ENCODE results near the gene COL27A1.

GRCh38 chr9:114178076-114178475 lies 22.7 kb downstream of the COL27A1 start:
- TF ChIP-seq, protein P1, sequence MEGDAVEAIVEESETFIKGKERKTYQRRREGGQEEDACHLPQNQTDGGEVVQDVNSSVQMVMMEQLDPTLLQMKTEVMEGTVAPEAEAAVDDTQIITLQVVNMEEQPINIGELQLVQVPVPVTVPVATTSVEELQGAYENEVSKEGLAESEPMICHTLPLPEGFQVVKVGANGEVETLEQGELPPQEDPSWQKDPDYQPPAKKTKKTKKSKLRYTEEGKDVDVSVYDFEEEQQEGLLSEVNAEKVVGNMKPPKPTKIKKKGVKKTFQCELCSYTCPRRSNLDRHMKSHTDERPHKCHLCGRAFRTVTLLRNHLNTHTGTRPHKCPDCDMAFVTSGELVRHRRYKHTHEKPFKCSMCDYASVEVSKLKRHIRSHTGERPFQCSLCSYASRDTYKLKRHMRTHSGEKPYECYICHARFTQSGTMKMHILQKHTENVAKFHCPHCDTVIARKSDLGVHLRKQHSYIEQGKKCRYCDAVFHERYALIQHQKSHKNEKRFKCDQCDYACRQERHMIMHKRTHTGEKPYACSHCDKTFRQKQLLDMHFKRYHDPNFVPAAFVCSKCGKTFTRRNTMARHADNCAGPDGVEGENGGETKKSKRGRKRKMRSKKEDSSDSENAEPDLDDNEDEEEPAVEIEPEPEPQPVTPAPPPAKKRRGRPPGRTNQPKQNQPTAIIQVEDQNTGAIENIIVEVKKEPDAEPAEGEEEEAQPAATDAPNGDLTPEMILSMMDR (IDR thresholded peaks at IDR 0.05; ENCODE audit: insufficient read depth, low read length) = no peak
- no peak for TF ChIP-seq GABPA (IDR thresholded peaks at IDR 0.05; ENCODE audit: low read depth)
